Fibroblast of lung (primary cell): ENCODE measurements around the gene STXBP4.

ENCODE experiments used
- CTCF ChIP-seq, 2 donors: IDR thresholded peaks in 1 of 2; conservative IDR thresholded peaks in 1 of 2; 1 replicate in 1 of 2; 2 replicates in 1 of 2; pipeline ENCODE4 v1.5.1; 2011 to 2012; ENCODE audit warnings: low read length in 2 of 2, control low read depth in 1 of 2, inconsistent platforms in 1 of 2, low read depth in 1 of 2, mild to moderate bottlenecking in 1 of 2
- EZH2 ChIP-seq: IDR thresholded peaks from 2 replicates; pipeline ENCODE4 v1.5.1; 2012; ENCODE audit warnings: low read length, control low read depth, mild to moderate bottlenecking; ENCODE audit errors: missing control alignments

- TF ChIP-seq CTCF (conservative IDR thresholded peaks at IDR 0.05 in 1 of 2, IDR thresholded peaks at IDR 0.05 in 1 of 2; ENCODE audit: low read depth in 1 of 2, low read length in 2 of 2) (no peak), EZH2 (no peak)
These were observed 23.0 kb downstream of the STXBP4 start for GRCh38 chr17:54991567-54991966.
